SHP77 treated with DMSO at 0.1 percent for 48 hours (cell line): ENCODE results near the gene FAM210A.

Source experiments
- DNase-seq: peaks from one replicate; lab custom pipeline; 2025; lab: John Stamatoyannopoulos, UW

Gene FAM210A

GRCh38 chr18:13621886-13622619, 104.3 kb downstream of the FAM210A start:
- DNase-seq: no peak

GRCh38 chr18:13621446-13621849, 104.9 kb downstream of the FAM210A start:
- no peak for DNase-seq

- DNase-seq: no peak
Observed at GRCh38 chr18:13620818-13621445, 105.4 kb downstream of the FAM210A start.

GRCh38 chr18:13620206-13620672, 106.1 kb downstream of the FAM210A start:
- no peak for DNase-seq

- DNase-seq: no peak
Observed at GRCh38 chr18:13619505-13620205, 106.7 kb downstream of the FAM210A start.

GRCh38 chr18:13618760-13619438, 107.5 kb downstream of the FAM210A start:
- DNase-seq: no peak

- DNase-seq: no peak
Observed at GRCh38 chr18:13617826-13618515, 108.4 kb downstream of the FAM210A start.

- no peak for DNase-seq
Observed at GRCh38 chr18:13616525-13617035, 109.8 kb downstream of the FAM210A start.

GRCh38 chr18:13616041-13616440, 110.3 kb downstream of the FAM210A start:
- no peak for DNase-seq

- no peak for DNase-seq
Observed at GRCh38 chr18:13615432-13615861, 110.9 kb downstream of the FAM210A start.

GRCh38 chr18:13614641-13615288, 111.6 kb downstream of the FAM210A start:
- no peak for DNase-seq

- no peak for DNase-seq
Observed at GRCh38 chr18:13613591-13614501, 112.5 kb downstream of the FAM210A start.
